Activated naive CD8-positive, alpha-beta T cell (primary cell): ENCODE measurements around the gene IGFL4.
"Not testable (repeated sequence)": the region's sequence is repeated elsewhere in the genome, so short reads cannot be mapped to it uniquely, and the experiment has no call there.

Source experiments
- H3K27ac Mint-ChIP-seq: one replicate; pipeline ENCODE4 v1.8.0; 2021; ENCODE audit warnings: mixed read lengths
- H3K27me3 Mint-ChIP-seq: one replicate; pipeline ENCODE4 v1.8.0; 2021; ENCODE audit warnings: mixed read lengths
- H3K36me3 Mint-ChIP-seq: one replicate; pipeline ENCODE4 v1.8.0; 2021; ENCODE audit warnings: mixed read lengths
- H3K4me1 Mint-ChIP-seq: one replicate; pipeline ENCODE4 v1.8.0; 2021; ENCODE audit warnings: low read depth, mixed read lengths
- H3K4me3 Mint-ChIP-seq: one replicate; pipeline ENCODE4 v1.8.0; 2021; ENCODE audit warnings: mild to moderate bottlenecking, mixed read lengths
- H3K9me3 Mint-ChIP-seq: one replicate; pipeline ENCODE4 v1.8.0; 2021; ENCODE audit warnings: low read depth, mixed read lengths

The IGFL4 gene

GRCh38 chr19:46040952-46041500 is at the start of gene IGFL4:
Gene IGFL4, minus strand, starts transcription at chr19:46041002. Its CDS starts 40 bp downstream, at chr19:46040962.
- no peak within 1 kb of the TSS for H3K4me3 Mint-ChIP-seq
- H3K9me3 Mint-ChIP-seq: peaks cover 14% of the 10 kb centered on the region
- H3K27me3 Mint-ChIP-seq: peaks cover 27% of the 10 kb centered on the region
- no peaks in the 10 kb centered on the region for H3K4me1 Mint-ChIP-seq
- peaks cover 18% of the 10 kb centered on the region for H3K36me3 Mint-ChIP-seq
- H3K27ac Mint-ChIP-seq: no peak within 1 kb of the TSS

GRCh38 chr19:46090444-46090843 is 49.6 kb upstream of the IGFL4 start:
- Mint-ChIP-seq H3K4me3 (no peak overlapping the region), H3K36me3 (peaks cover 11% of the 10 kb centered on the region), H3K9me3 (peaks cover 35% of the 10 kb centered on the region), H3K4me1 (no peaks in the 10 kb centered on the region), H3K27me3 (peaks cover 21% of the 10 kb centered on the region), H3K27ac (no peak overlapping the region)

GRCh38 chr19:46089432-46089831 is 48.6 kb upstream of the IGFL4 start:
- Mint-ChIP-seq H3K36me3 (peaks cover 17% of the 10 kb centered on the region), H3K4me1 (no peaks in the 10 kb centered on the region), H3K4me3 (no peak overlapping the region), H3K27ac (no peak overlapping the region), H3K27me3 (peaks cover 18% of the 10 kb centered on the region), H3K9me3 (peaks cover 44% of the 10 kb centered on the region)

GRCh38 chr19:46088101-46088500 is 47.3 kb upstream of the IGFL4 start:
- H3K36me3 Mint-ChIP-seq: peaks cover 17% of the 10 kb centered on the region
- no peaks in the 10 kb centered on the region for H3K4me1 Mint-ChIP-seq
- peaks cover 14% of the 10 kb centered on the region for H3K27me3 Mint-ChIP-seq
- no peak overlapping the region for H3K27ac Mint-ChIP-seq
- no peak overlapping the region for H3K4me3 Mint-ChIP-seq
- peaks cover 44% of the 10 kb centered on the region for H3K9me3 Mint-ChIP-seq

GRCh38 chr19:46085888-46086287 is 45.1 kb upstream of the IGFL4 start:
- Mint-ChIP-seq H3K27ac (no peak overlapping the region), H3K4me1 (no peaks in the 10 kb centered on the region), H3K36me3 (peaks cover 17% of the 10 kb centered on the region), H3K4me3 (no peak overlapping the region), H3K27me3 (peaks cover 26% of the 10 kb centered on the region), H3K9me3 (peaks cover 42% of the 10 kb centered on the region)

GRCh38 chr19:46082728-46083050 is 41.9 kb upstream of the IGFL4 start:
- H3K27me3 Mint-ChIP-seq: peaks cover 37% of the 10 kb centered on the region
- H3K27ac Mint-ChIP-seq: no peak overlapping the region
- peaks cover 10% of the 10 kb centered on the region for H3K36me3 Mint-ChIP-seq
- peaks cover 1% of the 10 kb centered on the region for H3K4me1 Mint-ChIP-seq
- no peak overlapping the region for H3K4me3 Mint-ChIP-seq
- H3K9me3 Mint-ChIP-seq: peaks cover 20% of the 10 kb centered on the region

GRCh38 chr19:46081928-46082727 is 41.3 kb upstream of the IGFL4 start:
- peaks cover 4% of the 10 kb centered on the region for H3K4me1 Mint-ChIP-seq
- H3K9me3 Mint-ChIP-seq: peaks cover 20% of the 10 kb centered on the region
- H3K27ac Mint-ChIP-seq: no peak overlapping the region
- peaks cover 41% of the 10 kb centered on the region for H3K27me3 Mint-ChIP-seq
- peaks cover 10% of the 10 kb centered on the region for H3K36me3 Mint-ChIP-seq
- no peak overlapping the region for H3K4me3 Mint-ChIP-seq

- H3K36me3 Mint-ChIP-seq: peaks cover 9% of the 10 kb centered on the region
- peaks cover 9% of the 10 kb centered on the region for H3K4me1 Mint-ChIP-seq
- H3K4me3 Mint-ChIP-seq: no peak overlapping the region
- peaks cover 54% of the 10 kb centered on the region for H3K27me3 Mint-ChIP-seq
- H3K9me3 Mint-ChIP-seq: peaks cover 10% of the 10 kb centered on the region
- no peak overlapping the region for H3K27ac Mint-ChIP-seq
Measured at GRCh38 chr19:46080561-46080960, 39.8 kb upstream of the IGFL4 start.

- Mint-ChIP-seq H3K4me1 (peaks cover 9% of the 10 kb centered on the region), H3K4me3 (no peak overlapping the region), H3K36me3 (peaks cover 2% of the 10 kb centered on the region), H3K27me3 (peaks cover 60% of the 10 kb centered on the region), H3K27ac (no peak overlapping the region), H3K9me3 (peaks cover under 1% of the 10 kb centered on the region)
Measured at GRCh38 chr19:46079576-46079975, 38.8 kb upstream of the IGFL4 start.

- not testable (repeated sequence) for H3K36me3 Mint-ChIP-seq, H3K27ac Mint-ChIP-seq, H3K9me3 Mint-ChIP-seq, H3K4me3 Mint-ChIP-seq, H3K4me1 Mint-ChIP-seq
- peaks cover 61% of the 10 kb centered on the region for H3K27me3 Mint-ChIP-seq
Measured at GRCh38 chr19:46078573-46079332, 38.0 kb upstream of the IGFL4 start.

GRCh38 chr19:46077815-46078167 is 37.0 kb upstream of the IGFL4 start:
- Mint-ChIP-seq H3K4me3 (no peak overlapping the region), H3K36me3 (peaks cover 2% of the 10 kb centered on the region), H3K27me3 (peaks cover 64% of the 10 kb centered on the region), H3K9me3 (no peaks in the 10 kb centered on the region), H3K4me1 (peaks cover 9% of the 10 kb centered on the region), H3K27ac (no peak overlapping the region)

GRCh38 chr19:46076951-46077814 is 36.4 kb upstream of the IGFL4 start:
- Mint-ChIP-seq H3K4me3 (peak overlapping the region; percentile 56), H3K36me3 (peaks cover 2% of the 10 kb centered on the region), H3K27me3 (peaks cover 69% of the 10 kb centered on the region), H3K4me1 (peaks cover 9% of the 10 kb centered on the region), H3K9me3 (no peaks in the 10 kb centered on the region), H3K27ac (no peak overlapping the region)

GRCh38 chr19:46076031-46076880 is 35.5 kb upstream of the IGFL4 start:
- Mint-ChIP-seq H3K4me1 (peaks cover 9% of the 10 kb centered on the region), H3K27me3 (peaks cover 66% of the 10 kb centered on the region), H3K9me3 (no peaks in the 10 kb centered on the region), H3K4me3 (no peak overlapping the region), H3K27ac (no peak overlapping the region), H3K36me3 (peaks cover 2% of the 10 kb centered on the region)
